Activated CD8-positive, alpha-beta T cell treated with anti-CD3 and anti-CD28 coated beads for 36 hours (primary cell): ENCODE data around the gene SKAP1. TPM values are rescaled to one million over a fixed set of nuclear protein-coding genes. Genes with fewer than 3 reads are reported as not detected.

ENCODE experiments used
- ATAC-seq: fragments of 200-7000 bp; cut with Tn5 transposase; one replicate; pipeline ENCODE4 v1.10.0; 2021; ENCODE audit warnings: mild to moderate bottlenecking, moderate library complexity
- CTCF ChIA-PET: fragments of 350-600 bp; sonication (Branson Sonifier 250); formaldehyde crosslinking; loops from one replicate; lab custom pipeline; 2021; ENCODE audit warnings: antibody characterized with exemption; lab: Charles Lee
- POLR2A ChIA-PET: fragments of 350-600 bp; sonication (Branson Sonifier 250); formaldehyde crosslinking; loops from one replicate; lab custom pipeline; 2021; ENCODE audit warnings: antibody characterized with exemption; lab: Charles Lee
- DNase-seq: peaks from one replicate; pipeline ENCODE4 v3.0.0-alpha.2; 2020
- H3K27ac Mint-ChIP-seq: one replicate; pipeline ENCODE4 v1.8.0; 2021; ENCODE audit warnings: mild to moderate bottlenecking, mixed read lengths
- H3K27me3 Mint-ChIP-seq: one replicate; pipeline ENCODE4 v1.8.0; 2021; ENCODE audit warnings: mixed read lengths
- H3K36me3 Mint-ChIP-seq: one replicate; pipeline ENCODE4 v1.8.0; 2021; ENCODE audit warnings: low read depth, mixed read lengths
- H3K4me1 Mint-ChIP-seq: one replicate; pipeline ENCODE4 v1.8.0; 2021; ENCODE audit warnings: low read depth, mixed read lengths
- H3K4me3 Mint-ChIP-seq: one replicate; pipeline ENCODE4 v1.8.0; 2021; ENCODE audit warnings: mild to moderate bottlenecking, moderate library complexity, mixed read lengths
- H3K9me3 Mint-ChIP-seq: one replicate; pipeline ENCODE4 v1.8.0; 2021; ENCODE audit warnings: mixed read lengths
- CTCF ChIP-seq: fragments of 200-600 bp; IDR thresholded peaks from one replicate; pipeline ENCODE4 v1.8.0; 2022; ENCODE audit warnings: antibody characterized with exemption, mild to moderate bottlenecking
- intact Hi-C: fragments of 100-400 bp; cut with micrococcal nuclease; formaldehyde crosslinking; loops from one replicate; pipeline ENCODE4 v1.10.0; 2022
- total RNA-seq, 2 experiments: library from RNA; stranded (reverse); gene quantifications; one replicate each; pipeline ENCODE4 v1.2.3, GENCODE V29; 2021

Gene SKAP1
- total RNA-seq, 2 experiments from 2014 or later: 73.9 to 81.3 TPM

DNA sequence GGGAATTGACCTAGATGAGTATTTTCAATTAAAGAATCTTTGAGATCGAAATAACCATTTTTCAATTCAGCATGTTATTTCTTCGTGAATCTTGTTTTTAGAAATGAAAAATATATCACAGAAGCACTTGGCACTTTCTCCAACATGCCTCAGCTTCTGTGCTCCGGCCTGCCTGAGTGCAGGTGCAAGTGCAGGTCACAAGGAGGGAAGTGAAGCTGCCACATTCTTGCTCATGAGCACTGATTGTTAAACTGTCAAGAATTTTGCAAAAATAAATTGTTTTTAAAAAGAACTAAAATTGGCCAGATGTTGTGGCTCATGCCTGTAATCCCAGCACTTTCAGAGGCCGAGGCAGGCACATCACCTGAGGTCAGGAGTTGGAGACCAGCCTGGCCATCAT, 38.3 kb upstream of the SKAP1 start:
- ATAC-seq: no peak
- Mint-ChIP-seq H3K4me3 (no peak overlapping the region), H3K27ac (no peak overlapping the region), H3K9me3 (no peaks in the 10 kb centered on the region), H3K27me3 (peaks cover 2% of the 10 kb centered on the region), H3K4me1 (peaks cover 8% of the 10 kb centered on the region), H3K36me3 (no peaks in the 10 kb centered on the region)
- ChIA-PET CTCF (no interaction called here), POLR2A (no interaction called here)
- DNase-seq: no peak
- no peak for TF ChIP-seq CTCF
- intact Hi-C loops: no loop called here

DNA sequence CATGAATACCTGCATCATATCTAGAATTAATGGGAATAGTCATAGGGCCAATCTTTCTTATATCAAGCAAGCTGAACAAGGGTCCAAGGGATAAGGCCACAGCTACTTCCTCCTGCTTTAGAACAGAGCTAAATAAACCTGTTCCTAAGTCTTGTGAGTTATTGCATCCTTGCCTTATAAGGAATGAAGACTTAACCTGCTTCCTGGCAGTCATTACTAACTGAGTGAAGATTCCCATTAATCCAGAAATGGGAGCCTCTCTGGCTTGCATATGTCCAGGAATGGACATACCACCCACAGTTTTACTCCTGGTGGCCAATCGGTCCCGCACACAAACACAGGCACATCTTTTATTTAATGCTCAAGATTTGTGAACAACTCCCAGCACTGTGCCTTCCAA, 35.9 kb upstream of the SKAP1 start:
- Mint-ChIP-seq H3K27me3 (peaks cover 2% of the 10 kb centered on the region), H3K4me3 (no peak overlapping the region), H3K27ac (no peak overlapping the region), H3K36me3 (no peaks in the 10 kb centered on the region), H3K9me3 (no peaks in the 10 kb centered on the region), H3K4me1 (no peaks in the 10 kb centered on the region)
- no peak for TF ChIP-seq CTCF
- intact Hi-C loops: no loop called here
- DNase-seq (no peak), ATAC-seq (no peak)
- CTCF ChIA-PET: interaction anchor here (1.3 to 1.9 kb wide), 2 partner anchors 127 to 130 kb away, joined by 3 to 7 read pairs; partner anchors contain the start of gene HOXB5
- POLR2A ChIA-PET: no interaction called here

DNA sequence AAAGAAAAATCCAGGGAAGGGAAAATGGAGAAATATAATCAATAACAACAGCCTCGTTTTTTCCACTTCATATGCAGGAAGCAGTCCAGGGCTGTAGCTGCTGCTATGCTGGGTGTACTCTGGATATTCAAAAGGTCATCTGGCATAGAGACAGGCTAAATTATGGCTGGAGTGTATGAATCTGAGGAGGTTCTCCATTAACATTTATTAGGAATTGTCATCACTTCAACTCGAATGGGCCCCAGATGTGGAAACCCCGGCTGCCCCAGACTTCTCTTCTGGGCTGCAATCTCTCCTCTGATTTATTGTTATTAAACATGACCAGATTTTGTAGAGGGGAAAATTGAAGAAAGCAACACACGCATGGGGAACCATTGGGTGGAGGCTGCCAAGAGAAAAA, 33.5 kb upstream of the SKAP1 start:
- CTCF ChIA-PET: interaction anchor here (0.7 to 2.4 kb wide), 2 partner anchors 97 to 111 kb away, joined by 3 to 7 read pairs; no protein-coding TSS in a partner anchor
- DNase-seq (no peak), ATAC-seq (no peak)
- no peaks in the 10 kb centered on the region for H3K9me3 Mint-ChIP-seq
- peaks cover 6% of the 10 kb centered on the region for H3K4me1 Mint-ChIP-seq
- no peak overlapping the region for H3K4me3 Mint-ChIP-seq
- H3K27ac Mint-ChIP-seq: no peak overlapping the region
- no peak for TF ChIP-seq CTCF
- intact Hi-C loops: no loop called here
- peaks cover 2% of the 10 kb centered on the region for H3K27me3 Mint-ChIP-seq
- POLR2A ChIA-PET: interaction anchor here (1.3 to 1.6 kb wide), 2 partner anchors 11 to 198 kb away, joined by 3 read pairs; no protein-coding TSS in a partner anchor
- H3K36me3 Mint-ChIP-seq: no peaks in the 10 kb centered on the region

DNA sequence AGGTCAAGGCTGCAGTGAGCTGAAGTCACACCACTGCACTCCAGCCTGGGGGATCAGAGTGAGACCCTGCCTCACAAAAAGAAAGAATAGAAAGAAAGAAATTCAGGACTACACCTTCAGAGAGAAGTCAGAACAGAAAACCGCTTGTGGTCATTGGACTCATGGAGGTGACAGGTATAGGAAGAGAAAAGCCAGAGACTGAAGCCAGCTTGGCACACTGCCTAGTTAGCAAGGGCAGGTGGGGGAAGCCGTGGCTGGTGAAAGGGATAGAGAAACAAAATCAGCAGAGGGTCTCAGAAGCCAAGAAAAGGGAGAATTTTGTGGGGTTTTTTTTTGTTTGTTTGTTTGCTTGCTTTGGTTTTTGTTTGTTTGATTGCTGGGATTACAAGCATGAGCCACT, 32.9 kb upstream of the SKAP1 start:
- Mint-ChIP-seq H3K27me3 (peaks cover 2% of the 10 kb centered on the region), H3K4me3 (no peak overlapping the region), H3K36me3 (no peaks in the 10 kb centered on the region), H3K9me3 (no peaks in the 10 kb centered on the region), H3K27ac (no peak overlapping the region), H3K4me1 (peaks cover 6% of the 10 kb centered on the region)
- intact Hi-C loops: no loop called here
- ChIA-PET POLR2A (interaction anchor here (0.8 kb wide), 1 partner anchor 11 kb away, joined by 3 read pairs; no protein-coding TSS in a partner anchor), CTCF (interaction anchor here (1.3 to 2.0 kb wide), 3 partner anchors 17 to 111 kb away, joined by 3 to 11 read pairs (median 4); no protein-coding TSS in a partner anchor)
- ATAC-seq: no peak
- DNase-seq: no peak
- no peak for TF ChIP-seq CTCF

GRCh38 chr17:48460052-48460451, 30.0 kb upstream of the SKAP1 start:
- Mint-ChIP-seq H3K36me3 (no peaks in the 10 kb centered on the region), H3K4me3 (no peak overlapping the region), H3K27me3 (no peaks in the 10 kb centered on the region), H3K9me3 (no peaks in the 10 kb centered on the region), H3K27ac (no peak overlapping the region), H3K4me1 (peaks cover 32% of the 10 kb centered on the region)
- no peak for TF ChIP-seq CTCF
- DNase-seq: no peak
- no peak for ATAC-seq
- POLR2A ChIA-PET: interaction anchor here (0.7 to 1.2 kb wide), 3 partner anchors 15 to 126 kb away, joined by 3 to 4 read pairs (median 3); no protein-coding TSS in a partner anchor
- intact Hi-C loops: no loop called here
- CTCF ChIA-PET: interaction anchor here (0.9 to 1.8 kb wide), 5 partner anchors 38 to 133 kb away, joined by 3 to 8 read pairs (median 4); partner anchors contain the start of gene HOXB5
